Epidermal melanocyte (primary cell): ENCODE measurements around the gene RAI2.

Experiments
- DNase-seq: peaks from one replicate; pipeline ENCODE4 v3.0.0; 2011; ENCODE audit warnings: low spot score; ENCODE audit not compliant: insufficient read length

RAI2 gene

GRCh38 chrX:17860811-17861488 lies at the start of gene RAI2:
RAI2 (minus strand) TSS chrX:17861298; CDS start chrX:17802010, 59,288 bp downstream.
- DNase-seq: no peak

- DNase-seq: no peak
Measured at GRCh38 chrX:17888421-17888820, 27.3 kb upstream of the RAI2 start.

- DNase-seq: no peak
Measured at GRCh38 chrX:17882680-17883079, 21.6 kb upstream of the RAI2 start.

DNA sequence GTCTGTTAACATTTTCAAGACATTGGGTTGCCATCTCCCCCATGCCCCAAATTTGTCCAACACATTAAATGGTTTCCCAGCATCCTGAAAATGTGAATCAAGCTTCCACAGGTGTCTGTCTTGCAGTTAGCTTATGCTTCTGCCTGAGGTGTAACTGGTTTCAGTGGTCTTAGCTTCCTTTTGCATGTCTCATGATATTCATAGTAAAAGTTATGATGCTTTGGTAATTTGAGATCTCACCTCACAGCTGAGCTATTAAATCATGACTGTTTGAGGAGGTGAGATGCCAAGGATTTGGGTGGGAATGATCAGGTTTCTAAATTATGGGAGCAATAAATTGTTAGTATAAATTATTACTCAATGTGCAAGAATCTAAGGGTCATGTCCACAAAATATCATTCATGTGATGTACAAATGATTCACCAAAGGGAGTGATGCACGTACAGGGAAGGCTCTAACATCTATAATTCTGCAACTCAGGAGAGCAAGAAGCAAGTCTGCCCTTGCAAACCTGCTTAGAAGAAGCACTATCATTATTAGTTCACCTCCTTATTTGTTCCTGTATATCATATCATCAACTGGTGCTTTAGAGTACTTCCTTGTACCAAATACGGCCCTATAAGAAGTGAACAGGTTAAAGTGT lies 17.1 kb upstream of the RAI2 start:
- DNase-seq: no peak

DNA sequence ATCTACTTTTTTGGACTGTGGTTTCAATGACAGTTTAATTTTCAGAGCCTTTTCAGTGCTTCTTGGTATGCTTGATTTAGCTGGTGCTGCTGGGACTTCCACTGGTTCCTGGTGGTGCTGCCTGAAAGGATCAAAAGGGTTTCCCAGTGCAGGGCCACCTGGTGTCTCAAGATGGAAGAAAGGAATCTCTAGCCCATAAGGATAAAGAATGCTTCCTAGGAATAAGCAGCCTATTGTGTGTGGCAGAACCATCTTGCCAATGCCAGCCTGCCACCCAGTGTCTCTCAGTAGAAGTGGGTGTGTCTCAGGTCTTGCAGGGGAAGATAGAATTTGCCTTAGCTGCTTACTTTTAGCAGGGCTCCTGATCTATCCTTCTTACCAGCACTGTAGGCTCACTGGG lies 15.0 kb upstream of the RAI2 start:
- DNase-seq: no peak

DNA sequence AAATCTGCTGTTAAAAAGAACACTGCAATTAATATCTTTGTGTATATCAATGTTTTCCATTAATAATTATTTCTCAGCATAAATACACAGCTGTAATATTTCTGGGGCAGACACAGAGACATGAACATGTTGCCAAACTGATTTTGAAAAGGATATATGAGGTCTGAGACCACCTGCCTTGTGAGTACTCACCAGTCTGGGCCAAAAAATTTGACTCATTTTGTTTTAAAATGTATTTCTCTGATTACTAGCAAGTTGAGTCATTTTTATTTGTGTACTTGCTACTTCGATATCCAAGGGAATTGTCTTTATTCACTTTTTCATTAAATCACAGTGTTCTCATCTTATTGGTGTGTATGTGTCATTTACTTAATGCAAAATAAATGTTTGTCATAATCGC lies 8.5 kb upstream of the RAI2 start:
- DNase-seq: no peak

GRCh38 chrX:17861489-17862011 lies 452 bp upstream of the RAI2 start:
- no peak for DNase-seq

DNA sequence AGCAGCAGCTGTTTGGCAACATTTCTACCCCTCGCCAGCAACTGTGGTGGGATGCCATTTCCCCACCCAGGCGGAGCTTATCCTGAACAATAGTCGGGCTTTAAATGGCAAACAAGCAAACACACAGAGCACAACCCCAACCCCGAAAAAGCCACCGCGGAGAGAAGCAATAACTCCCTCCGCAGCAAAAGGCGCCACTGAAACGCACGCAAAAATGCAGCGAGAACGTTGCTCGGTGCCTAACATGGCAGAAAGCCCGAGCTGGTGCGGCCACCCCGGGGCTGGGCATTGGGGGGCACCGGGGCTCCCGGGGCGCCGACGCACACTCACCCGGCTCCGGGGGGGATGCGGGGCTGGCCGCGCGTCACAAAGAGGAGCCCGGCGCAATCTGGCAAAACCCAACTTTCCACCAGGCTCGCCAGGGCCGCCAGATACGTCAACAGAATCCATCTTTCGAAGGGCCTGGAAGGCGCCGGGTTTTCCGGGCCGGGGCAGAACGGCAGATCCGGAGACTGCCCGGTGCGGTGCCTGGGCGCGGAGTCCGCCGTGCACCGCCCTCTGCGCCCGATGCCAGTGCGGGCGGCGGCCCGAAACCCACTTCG lies 818 bp downstream of the RAI2 start:
- DNase-seq: no peak

DNA sequence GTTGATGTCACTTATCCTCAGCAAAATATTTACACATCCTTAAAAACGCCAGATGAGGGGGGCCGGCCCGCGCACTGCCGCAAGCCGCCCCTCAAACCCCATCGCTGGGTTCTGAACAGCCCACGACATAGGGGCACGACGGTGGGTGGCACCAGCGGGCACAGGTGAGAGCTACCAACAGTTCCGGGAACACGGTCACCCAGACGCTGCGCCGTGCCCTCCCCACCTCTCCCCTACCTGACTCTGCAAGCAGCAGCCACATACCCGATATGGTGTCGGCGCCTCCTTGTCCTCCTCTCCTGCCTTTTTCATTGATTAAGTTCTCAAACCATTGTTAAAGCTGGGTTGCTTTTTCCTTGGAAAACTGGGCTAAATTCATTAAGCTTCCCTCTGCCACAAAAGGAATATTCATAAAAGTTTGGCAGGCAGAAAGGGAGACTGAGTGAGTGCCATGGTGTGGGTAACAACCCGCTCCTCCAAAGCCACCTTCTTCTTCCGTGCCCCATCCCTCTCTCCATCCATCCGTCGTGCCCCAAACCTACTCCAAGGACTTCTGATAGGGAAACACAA lies 1.4 kb downstream of the RAI2 start:
- DNase-seq: no peak

GRCh38 chrX:17854531-17854930 lies 6.6 kb downstream of the RAI2 start:
- DNase-seq: no peak

DNA sequence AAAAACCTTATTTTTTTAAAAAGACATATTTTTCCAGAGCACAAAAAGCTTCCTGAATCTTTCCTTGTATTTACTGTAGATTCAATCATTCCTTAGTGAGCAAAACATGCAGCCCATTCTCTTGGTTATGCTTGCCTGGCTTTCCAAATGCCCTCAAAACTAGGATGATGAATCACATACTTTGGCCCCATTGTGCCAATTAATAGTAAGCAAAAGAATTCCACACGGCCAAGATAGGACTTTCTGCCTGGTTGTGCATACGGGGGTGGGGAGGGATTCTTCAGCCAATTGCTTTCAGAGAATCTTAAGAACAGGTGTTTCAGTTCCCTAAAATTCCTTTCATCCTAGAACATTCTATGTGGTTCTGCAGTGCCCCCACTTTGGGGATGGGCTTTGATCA lies 7.0 kb downstream of the RAI2 start:
- DNase-seq: no peak

DNA sequence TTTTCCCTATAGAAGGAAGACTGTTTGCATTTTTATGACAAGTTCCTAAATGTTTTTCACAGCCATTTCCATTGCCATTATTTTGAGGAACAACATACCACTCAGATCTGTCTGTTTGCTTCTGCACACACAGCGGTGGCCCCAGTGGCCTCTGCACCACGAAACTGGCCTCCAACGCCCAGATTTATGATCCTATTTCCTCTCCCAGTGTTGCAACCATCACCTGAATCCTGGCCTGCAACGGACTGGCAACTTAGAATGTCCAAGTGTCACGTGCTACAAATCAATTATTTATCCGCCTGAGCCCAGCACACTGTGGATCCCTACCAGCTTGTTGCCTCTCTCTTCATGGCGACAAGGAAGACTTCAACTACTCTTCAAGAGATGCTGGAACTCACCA lies 9.2 kb downstream of the RAI2 start:
- DNase-seq: no peak

DNA sequence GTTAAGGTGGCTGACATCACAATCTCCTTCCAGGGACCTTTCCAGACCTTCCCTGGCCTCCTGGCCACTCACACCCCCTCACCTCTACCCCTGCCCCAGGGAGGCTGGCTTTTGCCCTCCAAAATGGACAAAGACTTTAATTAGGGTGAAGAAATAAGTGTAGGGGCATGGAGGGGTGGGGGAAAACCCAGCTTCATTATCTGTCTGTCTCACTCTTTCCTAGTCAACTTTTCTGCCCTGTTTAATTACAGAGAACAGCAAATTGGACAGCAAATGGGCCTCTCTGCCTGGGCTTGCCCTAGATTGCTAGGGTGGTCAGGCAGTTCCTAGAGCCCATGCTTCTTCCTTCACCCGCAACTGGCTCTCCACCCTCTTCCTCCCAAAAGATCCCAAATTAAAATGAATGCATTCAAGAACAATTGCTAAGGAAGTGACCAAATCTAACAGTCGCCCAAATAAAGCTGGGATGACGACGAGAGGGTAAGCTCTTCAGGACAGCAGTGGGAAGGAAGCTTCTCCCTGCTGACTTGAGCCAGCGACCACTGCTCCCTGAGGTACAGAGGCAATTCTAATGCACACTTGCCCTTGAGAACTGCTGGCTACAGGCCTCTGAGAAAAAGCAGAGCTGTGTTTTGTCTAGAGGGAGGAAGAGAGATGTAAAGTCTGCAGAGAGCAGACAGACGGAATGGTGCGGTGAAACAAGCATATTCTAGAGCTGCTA lies 12.4 kb downstream of the RAI2 start:
- DNase-seq: no peak

DNA sequence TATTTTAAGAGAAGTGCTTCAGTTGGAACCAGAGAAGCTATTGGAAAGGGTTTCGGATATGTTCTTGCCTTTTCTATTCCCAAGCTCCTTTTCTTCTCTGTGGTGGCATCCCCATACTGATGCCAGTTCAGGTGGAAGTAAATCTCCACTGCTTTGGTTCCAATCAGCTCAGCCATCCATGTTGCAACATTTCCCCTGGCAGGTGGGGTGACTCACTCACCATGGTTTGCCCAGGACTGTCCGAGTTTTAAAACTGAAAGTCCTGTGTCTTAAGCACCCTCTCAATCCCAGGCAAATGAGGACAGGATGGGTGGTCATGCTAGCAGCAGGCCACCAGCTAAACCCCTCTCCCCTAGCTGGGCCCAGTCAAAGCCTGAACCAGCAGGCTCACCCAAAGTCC lies 15.1 kb downstream of the RAI2 start:
- no peak for DNase-seq

DNA sequence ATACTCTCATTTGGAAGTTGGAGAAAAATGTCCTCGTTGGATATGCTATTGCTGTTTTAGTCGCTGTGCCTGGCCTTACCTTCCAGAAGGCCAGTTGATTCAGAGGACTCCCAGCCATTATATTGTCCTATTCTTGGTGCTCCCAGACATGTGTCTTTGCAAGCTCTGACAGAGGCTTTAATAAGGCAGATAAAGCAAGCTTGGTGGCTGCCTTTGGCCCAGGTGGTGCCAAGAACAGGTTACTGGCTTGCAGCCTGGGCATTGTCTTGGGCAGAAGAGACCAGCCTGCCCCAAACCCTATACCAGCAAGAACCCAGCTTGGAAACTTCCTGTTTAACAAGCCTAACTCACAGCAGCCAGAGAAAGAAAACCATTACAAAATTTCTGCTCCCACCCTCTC lies 16.9 kb downstream of the RAI2 start:
- no peak for DNase-seq

DNA sequence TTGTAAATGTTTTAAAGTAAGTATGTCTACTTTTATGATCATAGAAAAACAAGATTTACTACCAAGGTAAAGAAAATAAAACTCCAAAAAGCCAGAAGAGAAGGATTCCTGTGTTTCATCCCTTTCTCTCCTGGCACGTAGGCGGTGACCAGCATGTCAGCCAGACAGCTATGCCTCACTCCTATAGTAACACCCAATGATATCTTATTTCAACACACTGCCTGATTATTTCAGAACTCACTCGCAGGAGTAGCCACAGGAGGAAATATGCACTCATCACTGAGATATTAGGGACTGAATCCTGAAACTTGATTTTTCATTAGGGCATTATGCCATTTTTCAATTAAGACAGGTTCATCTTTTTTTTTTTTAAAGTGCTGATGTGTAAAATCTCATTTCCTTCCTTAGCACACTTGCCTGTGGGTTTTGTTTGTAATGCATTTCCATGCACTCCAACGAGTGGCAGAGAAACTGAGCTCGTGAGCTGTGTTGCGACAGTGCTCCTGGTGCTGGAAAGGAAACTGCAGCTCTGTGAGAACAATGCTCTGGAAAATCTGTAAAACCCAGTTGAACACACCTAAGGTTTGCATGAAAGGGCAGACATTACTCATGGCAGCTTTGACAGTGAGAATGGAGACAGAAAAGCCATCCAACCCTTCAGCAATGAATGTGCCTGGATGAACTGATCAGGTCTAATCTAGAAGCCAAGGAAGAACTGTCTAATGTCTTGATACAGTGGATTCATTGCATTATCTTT lies 18.2 kb downstream of the RAI2 start:
- no peak for DNase-seq

DNA sequence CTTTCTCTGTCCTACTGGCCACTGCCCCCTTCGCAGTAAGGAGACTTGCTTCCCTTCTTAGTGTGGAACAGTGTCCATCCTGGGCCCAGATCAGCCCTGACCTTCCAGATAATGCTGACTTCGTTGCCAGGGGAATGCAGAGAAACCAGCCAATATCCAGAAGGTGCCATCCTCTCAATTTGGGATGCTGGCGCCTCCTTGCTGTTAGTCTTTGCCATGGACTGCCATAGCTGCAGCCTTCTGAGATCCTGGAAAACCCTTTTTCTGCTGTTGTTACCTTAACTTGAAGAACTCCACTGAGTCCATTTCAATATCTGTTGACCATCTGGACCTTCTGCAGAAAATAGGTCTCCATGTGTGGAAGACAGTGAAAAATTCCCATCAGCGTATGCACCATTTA lies 21.8 kb downstream of the RAI2 start:
- no peak for DNase-seq

DNA sequence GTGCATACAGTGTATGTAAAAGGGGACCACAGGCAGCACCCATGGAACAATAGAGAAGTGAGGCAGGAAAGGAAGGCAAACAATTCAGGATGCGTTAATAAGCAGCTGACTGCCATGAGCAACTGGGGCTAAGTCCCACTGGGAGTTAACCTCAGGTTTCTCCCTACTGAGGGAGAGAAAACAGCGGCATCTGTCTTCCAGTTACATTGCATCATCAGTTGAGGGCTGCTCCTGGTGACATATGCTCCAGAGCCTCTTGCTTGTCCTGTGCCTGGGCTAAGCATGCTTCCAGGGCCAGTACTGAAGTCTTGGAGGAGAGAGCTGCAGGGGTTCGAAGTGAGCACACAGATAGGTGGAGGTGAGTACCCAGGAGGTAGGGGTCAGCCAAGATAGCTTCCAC lies 24.3 kb downstream of the RAI2 start:
- DNase-seq: no peak

DNA sequence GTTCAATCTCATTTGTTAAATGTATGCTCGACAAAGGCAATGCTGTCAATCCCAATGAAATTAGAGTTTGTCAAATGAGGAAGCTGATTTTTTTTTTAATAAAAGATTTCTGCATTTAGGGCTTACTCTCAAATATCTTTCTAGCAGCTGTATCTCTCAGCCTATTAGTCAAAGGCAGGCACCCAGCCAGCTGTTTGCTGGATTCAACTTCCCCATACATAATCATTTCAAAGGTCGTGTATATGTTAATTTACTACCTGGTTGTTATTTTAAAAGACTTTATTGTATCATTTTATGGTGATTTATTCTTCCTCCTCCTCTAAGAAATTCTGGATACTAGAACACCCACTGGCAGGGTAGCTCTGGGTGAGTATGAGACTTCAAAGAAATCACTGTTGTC lies 27.1 kb downstream of the RAI2 start:
- DNase-seq: no peak

GRCh38 chrX:17831255-17831654 lies 29.8 kb downstream of the RAI2 start:
- DNase-seq: no peak

GRCh38 chrX:17830211-17830610 lies 30.9 kb downstream of the RAI2 start:
- no peak for DNase-seq
